Astrocyte (in vitro differentiated cells and primary cell): ENCODE data around the gene PCSK2.

Experiments used
- CTCF ChIP-seq: IDR thresholded peaks from 2 replicates; pipeline ENCODE4 v1.5.1; 2011; ENCODE audit warnings: low read depth, mild to moderate bottlenecking, inconsistent platforms, low read length, moderate library complexity; ENCODE audit not compliant: insufficient read depth
- EZH2 ChIP-seq: IDR thresholded peaks from 2 replicates; pipeline ENCODE4 v1.6.1; 2012; ENCODE audit warnings: mild to moderate bottlenecking, low read length, inconsistent platforms; ENCODE audit not compliant: insufficient read depth

- TF ChIP-seq CTCF (no peak), EZH2 (no peak)
Measured at GRCh38 chr20:17385798-17386197, 159.0 kb downstream of the PCSK2 start.
